SK-N-SH (cell line): ENCODE data around the gene SLC25A17. TPM values are rescaled to one million over a fixed set of nuclear protein-coding genes. Genes with fewer than 3 reads are reported as not detected.

Experiments used
- CTCF ChIA-PET: fragments of 300-600, 350-600 bp; formaldehyde crosslinking; extraction: SDS; loops from one replicate; lab custom pipeline; 2021; lab: Yijun Ruan, JAX
- POLR2A ChIA-PET: fragments of 350-600 bp; sonication (Branson Sonifier 250); formaldehyde crosslinking; extraction: SDS; loops from one replicate; lab custom pipeline; 2020; ENCODE audit warnings: antibody characterized with exemption, inconsistent platforms; lab: Yijun Ruan, JAX
- DNase-seq: peaks from one replicate; pipeline ENCODE4 v3.0.0; 2012
- H2AFZ ChIP-seq: fragments of 200-600 bp; sonication (generic); 2 replicates; pipeline ENCODE4 v1.8.1; 2016; ENCODE audit warnings: antibody characterized with exemption, mild to moderate bottlenecking, low read depth
- H3F3A ChIP-seq: fragments of 200-600 bp; sonication (generic); replicated peaks from 2 replicates; pipeline ENCODE3; 2016; ENCODE audit warnings: antibody characterized with exemption, mild to moderate bottlenecking; ENCODE audit not compliant: insufficient read depth
- H3K27ac ChIP-seq, 2 experiments: fragments of 200-500 bp in 1 of 2; fragments of 200-600 bp in 1 of 2; sonication (Bioruptor generic) in 1 of 2; sonication (generic), shearing (Covaris generic) in 1 of 2; 2 replicates each; pipeline versions ENCODE4 v1.5.1 to v1.6.1; 2014 to 2016; ENCODE audit warnings: low read depth in 2 of 2, inconsistent platforms in 1 of 2, low read length in 1 of 2, mild to moderate bottlenecking in 1 of 2, mixed read lengths in 1 of 2
- H3K27me3 ChIP-seq: fragments of 200-600 bp; sonication (generic), shearing (Covaris generic); 2 replicates; pipeline ENCODE4 v1.6.1; 2016; ENCODE audit warnings: mixed run types; ENCODE audit not compliant: insufficient read depth
- H3K36me3 ChIP-seq, 2 experiments: fragments of 200-500 bp in 1 of 2; fragments of 200-600 bp in 1 of 2; sonication (Bioruptor generic) in 1 of 2; sonication (generic) in 1 of 2; replicated peaks in 1 of 2; 2 replicates each; pipeline versions ENCODE3 to v1.5.1; 2014 to 2016; ENCODE audit warnings: low read length in 1 of 2, mild to moderate bottlenecking in 1 of 2; ENCODE audit not compliant: insufficient read depth in 2 of 2, control insufficient read depth in 1 of 2
- H3K4me1 ChIP-seq, 2 experiments: fragments of 200-500 bp in 1 of 2; fragments of 200-600 bp in 1 of 2; sonication (Bioruptor generic) in 1 of 2; sonication (generic), shearing (Covaris generic) in 1 of 2; 2 replicates each; pipeline versions ENCODE4 v1.5.1 to v1.6.1; 2014 to 2016; ENCODE audit warnings: low read depth in 1 of 2, low read length in 1 of 2, mixed run types in 1 of 2; ENCODE audit not compliant: insufficient read depth in 2 of 2, control insufficient read depth in 1 of 2
- H3K4me2 ChIP-seq: fragments of 200-600 bp; sonication (generic), shearing (Covaris generic); 2 replicates; pipeline ENCODE4 v1.6.1; 2017; ENCODE audit warnings: mixed run types
- H3K4me3 ChIP-seq, 2 experiments: fragments of 200-500 bp in 1 of 2; fragments of 200-600 bp in 1 of 2; sonication (Bioruptor generic) in 1 of 2; sonication (generic), shearing (Covaris generic) in 1 of 2; 2 replicates each; pipeline versions ENCODE4 v1.5.1 to v1.8.1; 2014 to 2016; ENCODE audit warnings: low read depth in 2 of 2, inconsistent platforms in 1 of 2, low read length in 1 of 2, mild to moderate bottlenecking in 1 of 2, mixed read lengths in 1 of 2, moderate library complexity in 1 of 2
- H3K79me2 ChIP-seq: fragments of 200-600 bp; sonication (generic); 2 replicates; pipeline ENCODE4 v1.8.1; 2017; ENCODE audit warnings: mild to moderate bottlenecking; ENCODE audit not compliant: insufficient read depth
- H3K9ac ChIP-seq: fragments of 200-600 bp; sonication (generic); 2 replicates; pipeline ENCODE4 v1.6.1; 2017; ENCODE audit warnings: mixed run types
- H3K9me2 ChIP-seq: fragments of 200-600 bp; sonication (generic); 2 replicates; pipeline ENCODE4 v1.6.1; 2017; ENCODE audit warnings: mixed run types
- H3K9me3 ChIP-seq: fragments of 200-600 bp; sonication (generic); 2 replicates; pipeline ENCODE4 v1.6.1; 2017; ENCODE audit warnings: mixed run types, mild to moderate bottlenecking, moderate library complexity
- H4K20me1 ChIP-seq: fragments of 200-600 bp; sonication (generic); 2 replicates; pipeline ENCODE4 v1.6.1; 2017; ENCODE audit warnings: mild to moderate bottlenecking, mixed run types; ENCODE audit not compliant: insufficient read depth
- CHD2 ChIP-seq: fragments of 150-350 bp; IDR thresholded peaks from 2 replicates; pipeline ENCODE4 v1.6.1; 2018; ENCODE audit warnings: low read length; ENCODE audit not compliant: partially characterized antibody
- CTCF ChIP-seq: fragments of 200-600 bp; sonication (generic); IDR thresholded peaks from 2 replicates; pipeline ENCODE4 v1.6.1; 2017; ENCODE audit warnings: antibody characterized with exemption, mild to moderate bottlenecking, moderate library complexity
- ELF1 ChIP-seq: IDR thresholded peaks from 2 replicates; pipeline ENCODE4 v1.4.0; 2012
- EZH2phosphoT487 ChIP-seq: fragments of 200-600 bp; sonication (generic); IDR thresholded peaks from 2 replicates; pipeline ENCODE4 v1.6.1; 2017; ENCODE audit warnings: low read depth, mixed run types, mild to moderate bottlenecking, antibody characterized with exemption, moderate library complexity, borderline replicate concordance
- FOXJ3 ChIP-seq: sonication (generic); formaldehyde crosslinking; IDR thresholded peaks from 2 replicates; pipeline ENCODE4 v1.5.1; 2020; ENCODE audit warnings: mild to moderate bottlenecking, missing genetic modification reagents
- GABPA ChIP-seq: IDR thresholded peaks from 2 replicates; pipeline ENCODE4 v1.4.0; 2012; ENCODE audit warnings: low read depth, mild to moderate bottlenecking
- GATA2 ChIP-seq: sonication (generic); formaldehyde crosslinking; IDR thresholded peaks from 2 replicates; pipeline ENCODE4 v1.5.0; 2020; ENCODE audit warnings: mild to moderate bottlenecking, missing genetic modification reagents
- JUND ChIP-seq: IDR thresholded peaks from 2 replicates; pipeline ENCODE4 v1.4.0; 2012
- MEF2A ChIP-seq: IDR thresholded peaks from 2 replicates; pipeline ENCODE4 v1.4.0; 2012; ENCODE audit warnings: low read depth, borderline replicate concordance
- NRF1 ChIP-seq: IDR thresholded peaks from 2 replicates; pipeline ENCODE4 v1.6.1; 2012; ENCODE audit warnings: low read depth, mild to moderate bottlenecking, low read length
- POLR2AphosphoS5 ChIP-seq: IDR thresholded peaks from 2 replicates; pipeline ENCODE4 v1.6.1; 2012; ENCODE audit warnings: low read depth, low read length
- RAD21 ChIP-seq: IDR thresholded peaks from 2 replicates; pipeline ENCODE4 v1.6.1; 2012; ENCODE audit warnings: mild to moderate bottlenecking, low read length
- RCOR1 ChIP-seq: fragments of 150-350 bp; IDR thresholded peaks from 2 replicates; pipeline ENCODE4 v1.6.1; 2017; ENCODE audit warnings: antibody characterized with exemption, low read length
- RXRA ChIP-seq: IDR thresholded peaks from 2 replicates; pipeline ENCODE4 v1.4.0; 2012; ENCODE audit warnings: low read depth, mild to moderate bottlenecking, borderline replicate concordance
- SIN3A ChIP-seq: IDR thresholded peaks from 2 replicates; pipeline ENCODE4 v1.6.1; 2012; ENCODE audit warnings: low read depth, mild to moderate bottlenecking, low read length, moderate library complexity, borderline replicate concordance
- SMC3 ChIP-seq: IDR thresholded peaks from 2 replicates; pipeline ENCODE4 v1.6.1; 2012; ENCODE audit warnings: low read depth, low read length, improper control_type of control experiment
- TAF1 ChIP-seq: IDR thresholded peaks from 2 replicates; pipeline ENCODE4 v1.6.1; 2012; ENCODE audit warnings: low read depth, mild to moderate bottlenecking, low read length, moderate library complexity, borderline replicate concordance
- TCF12 ChIP-seq: IDR thresholded peaks from 2 replicates; pipeline ENCODE4 v1.4.0; 2012
- USF1 ChIP-seq: IDR thresholded peaks from 2 replicates; pipeline ENCODE4 v1.4.0; 2012; ENCODE audit warnings: low read depth, borderline replicate concordance
- polyA plus RNA-seq, 3 experiments: library from polyadenylated mRNA; depleted of rRNA; stranded (reverse); fragments of >200 nt; gene quantifications; 2 replicates each; pipeline ENCODE4 v1.2.3, GENCODE V29; 2012

The SLC25A17 gene
- polyA plus RNA-seq, 1 of the 3 experiments (the other 2 are of a cell fraction) = 11.1 TPM

- H3K27ac ChIP-seq = no peak overlapping the region
- H3K4me2 ChIP-seq = no peak overlapping the region
- no peak overlapping the region for H3K9ac ChIP-seq
- no peak for DNase-seq
- no peak for TF ChIP-seq NRF1
- TF ChIP-seq CTCF = no peak
- no peak for TF ChIP-seq EZH2phosphoT487
- no peak for TF ChIP-seq TCF12
- no peak for TF ChIP-seq ELF1
- TF ChIP-seq GATA2 (CRISPR knock-in tag) = no peak
- TF ChIP-seq POLR2AphosphoS5 = no peak
- TF ChIP-seq RXRA = no peak
- TF ChIP-seq JUND = no peak
- no peak for TF ChIP-seq TAF1
- TF ChIP-seq RAD21 = no peak
- no peak for TF ChIP-seq USF1
- no peak for TF ChIP-seq MEF2A
- TF ChIP-seq RCOR1 = no peak
- no peak for TF ChIP-seq GABPA
- no peak for TF ChIP-seq FOXJ3
- TF ChIP-seq SIN3A = no peak
- TF ChIP-seq CHD2 = no peak
- no peak for TF ChIP-seq SMC3
- ChIA-PET POLR2A (no interaction called here), CTCF (no interaction called here)
- H3K9me3 ChIP-seq = no peaks in the 10 kb centered on the region
- H3K4me1 ChIP-seq = no peaks in the 10 kb centered on the region; a peak in 1 of 4 replicates
- no peaks in the 10 kb centered on the region for H3K27me3 ChIP-seq
- no peaks in the 10 kb centered on the region for H3K9me2 ChIP-seq
- H3K36me3 ChIP-seq = no peaks in the 10 kb centered on the region
- H3F3A ChIP-seq = no peaks in the 10 kb centered on the region
- H3K79me2 ChIP-seq = no peaks in the 10 kb centered on the region
- H2AFZ ChIP-seq = no peak overlapping the region
- H3K4me3 ChIP-seq = no peak overlapping the region
- H4K20me1 ChIP-seq = no peaks in the 10 kb centered on the region
Measured at GRCh38 chr22:40749829-40750228, 69.3 kb downstream of the SLC25A17 start.
